Large intestine (tissue), 3 donors: ENCODE measurements around the gene PLSCR2. TPM values are rescaled to one million over a fixed set of nuclear protein-coding genes. Genes with fewer than 3 reads are reported as not detected.
"Not testable (repeated sequence)": the region's sequence is repeated elsewhere in the genome, so short reads cannot be mapped to it uniquely, and the experiment has no call there.

ENCODE experiments used
- DNase-seq, 2 donors: peaks; one replicate each; pipeline versions ENCODE4 v3.0.0 to v3.0.0-alpha.2; 2013
- H3K27ac ChIP-seq: one replicate; pipeline ENCODE4 v1.5.1; 2013; ENCODE audit warnings: low read length
- H3K27me3 ChIP-seq: 2 replicates; pipeline ENCODE4 v1.6.1; 2013; ENCODE audit warnings: low read length; ENCODE audit not compliant: control insufficient read depth, insufficient read depth
- H3K36me3 ChIP-seq: 2 replicates; pipeline ENCODE4 v1.6.1; 2013; ENCODE audit warnings: low read length; ENCODE audit not compliant: control insufficient read depth, insufficient read depth
- H3K4me1 ChIP-seq: one replicate; pipeline ENCODE4 v1.6.1; 2013; ENCODE audit warnings: low read length; ENCODE audit not compliant: control insufficient read depth, insufficient read depth
- H3K4me3 ChIP-seq: one replicate; pipeline ENCODE4 v1.5.1; 2013; ENCODE audit warnings: low read length
- H3K9me3 ChIP-seq: one replicate; pipeline ENCODE4 v1.6.1; 2013; ENCODE audit warnings: mild to moderate bottlenecking, low read depth, low read length, moderate library complexity; ENCODE audit not compliant: control insufficient read depth
- WGBS: methylation state at CpG from one replicate; pipeline ENCODE4 v1.1.5; 2013; ENCODE audit warnings: low lambda C conversion rate; ENCODE audit not compliant: insufficient coverage; 5-methylcytosine and 5-hydroxymethylcytosine counted together
- polyA plus RNA-seq: library from polyadenylated mRNA; unstranded; fragments of 120-200 nt; gene quantifications from one replicate; pipeline ENCODE4 v1.2.1, GENCODE V29; 2013

The PLSCR2 gene
- polyA plus RNA-seq, 1 donor, result 0.79 TPM

DNA sequence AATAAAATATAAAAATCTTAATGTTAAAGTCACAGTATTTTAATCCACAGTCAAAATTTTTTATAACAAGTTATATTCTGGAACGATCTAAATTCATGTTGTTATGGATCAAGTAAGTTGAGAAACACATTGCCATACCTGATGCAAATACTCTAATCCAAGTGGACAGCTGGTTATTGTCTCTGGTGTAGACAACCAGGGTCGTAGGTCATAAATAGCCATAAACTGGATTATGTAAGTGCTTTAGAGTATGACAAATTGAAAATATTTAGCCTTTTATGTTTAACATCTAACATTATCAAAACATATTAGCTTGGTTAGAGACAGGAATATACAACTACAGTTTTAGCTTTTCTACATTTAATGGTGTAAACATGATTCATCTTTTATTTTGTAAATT lies 53.0 kb downstream of the PLSCR2 start:
- Histone ChIP-seq H3K4me3 (no peak overlapping the region), H3K27me3 (no peaks in the 10 kb centered on the region), H3K9me3 (peaks cover 3% of the 10 kb centered on the region), H3K27ac (no peak overlapping the region), H3K36me3 (no peaks in the 10 kb centered on the region), H3K4me1 (no peaks in the 10 kb centered on the region)
- DNase-seq, result no peak
- 75% methylated on average over 1 of the region's 2 CpGs for WGBS

DNA sequence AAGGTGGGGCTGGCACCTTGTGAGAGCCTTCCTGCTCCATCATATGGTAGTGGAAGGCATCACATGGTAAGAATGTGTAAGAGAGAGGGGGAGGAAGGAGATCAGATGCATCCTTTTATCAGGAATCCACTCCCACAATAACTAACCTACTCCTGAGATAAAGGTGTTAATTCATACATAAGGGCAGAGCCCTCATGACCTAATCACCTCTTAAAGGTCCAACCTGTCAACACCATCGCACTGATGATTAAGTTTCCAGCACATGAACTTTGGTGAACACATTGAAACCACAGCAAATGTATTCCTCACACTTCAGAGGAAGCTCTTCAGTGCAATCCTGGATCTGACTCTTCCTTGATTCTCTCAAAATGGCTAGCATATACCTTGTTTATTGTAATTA lies 55.4 kb downstream of the PLSCR2 start:
- Histone ChIP-seq H3K4me3 (no peak overlapping the region), H3K9me3 (peaks cover 4% of the 10 kb centered on the region), H3K4me1 (no peaks in the 10 kb centered on the region), H3K36me3 (no peaks in the 10 kb centered on the region), H3K27me3 (no peaks in the 10 kb centered on the region), H3K27ac (no peak overlapping the region)
- WGBS, result 60% methylated on average over 1 of the region's 1 CpG
- no peak for DNase-seq

GRCh38 chr3:146412711-146413110 lies 56.6 kb downstream of the PLSCR2 start:
- not testable (repeated sequence) for H3K4me3 ChIP-seq, H3K4me1 ChIP-seq, H3K36me3 ChIP-seq, DNase-seq, H3K9me3 ChIP-seq, H3K27ac ChIP-seq, H3K27me3 ChIP-seq
- 100% methylated on average over 1 of the region's 5 CpGs for WGBS

DNA sequence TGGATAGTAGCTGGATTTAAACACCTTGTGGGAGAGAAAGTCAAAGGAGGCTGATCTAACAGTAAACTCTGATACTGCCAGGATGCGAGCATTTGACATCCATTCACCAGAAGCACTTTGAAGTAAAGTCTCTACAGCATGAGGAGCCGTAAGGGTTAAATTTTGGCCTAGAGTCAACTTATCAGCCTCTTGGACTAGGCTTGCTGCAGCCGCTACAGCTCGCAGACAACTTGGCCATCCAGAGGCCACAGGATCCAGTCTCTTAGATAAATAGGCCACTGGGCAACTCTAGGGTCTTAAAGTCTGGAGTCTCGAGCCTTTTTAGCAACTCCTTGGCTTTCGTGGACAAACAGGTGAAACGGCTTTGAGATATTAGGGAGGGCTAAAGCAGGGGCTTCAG lies 61.4 kb downstream of the PLSCR2 start:
- Histone ChIP-seq H3K4me1 (no peaks in the 10 kb centered on the region), H3K27me3 (no peaks in the 10 kb centered on the region), H3K27ac (no peak overlapping the region), H3K36me3 (no peaks in the 10 kb centered on the region), H3K4me3 (no peak overlapping the region), H3K9me3 (peaks cover 4% of the 10 kb centered on the region)
- DNase-seq, result no peak
- WGBS, result 100% methylated on average over 1 of the region's 7 CpGs

GRCh38 chr3:146404436-146404835 lies 64.9 kb downstream of the PLSCR2 start:
- no peaks in the 10 kb centered on the region for H3K36me3 ChIP-seq
- H3K4me1 ChIP-seq, result no peaks in the 10 kb centered on the region
- no peak for DNase-seq
- no peaks in the 10 kb centered on the region for H3K9me3 ChIP-seq
- no peak overlapping the region for H3K27ac ChIP-seq
- H3K27me3 ChIP-seq, result no peaks in the 10 kb centered on the region
- H3K4me3 ChIP-seq, result no peak overlapping the region

- Histone ChIP-seq H3K9me3 (no peaks in the 10 kb centered on the region), H3K4me1 (no peaks in the 10 kb centered on the region), H3K36me3 (no peaks in the 10 kb centered on the region), H3K27me3 (no peaks in the 10 kb centered on the region), H3K27ac (no peak overlapping the region), H3K4me3 (no peak overlapping the region)
- no peak for DNase-seq
- WGBS, result 90% methylated on average over 3 of the region's 3 CpGs
Observed at GRCh38 chr3:146403792-146404191, 65.6 kb downstream of the PLSCR2 start.

DNA sequence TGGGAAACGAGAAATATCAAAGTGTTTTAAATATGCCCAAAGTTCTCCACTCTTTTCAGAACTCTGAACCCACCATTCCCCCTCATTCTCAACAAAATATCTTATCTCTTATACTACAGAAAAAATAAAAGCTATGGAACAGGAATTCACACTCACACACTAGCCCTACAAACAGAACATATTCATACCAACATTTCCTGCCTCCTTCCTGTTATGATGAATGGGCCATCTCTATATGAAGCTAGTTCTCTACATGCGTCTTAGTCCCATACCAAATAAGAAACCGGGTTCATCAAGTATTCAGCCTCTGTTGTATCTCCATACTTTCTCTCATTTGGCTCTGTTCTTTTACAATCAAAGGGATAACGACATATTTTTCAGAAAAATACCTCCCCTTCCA lies 72.6 kb downstream of the PLSCR2 start:
- no peaks in the 10 kb centered on the region for H3K4me1 ChIP-seq
- 100% methylated on average over 2 of the region's 4 CpGs for WGBS
- H3K27me3 ChIP-seq, result no peaks in the 10 kb centered on the region
- no peak for DNase-seq
- no peak overlapping the region for H3K4me3 ChIP-seq
- H3K36me3 ChIP-seq, result no peaks in the 10 kb centered on the region
- H3K9me3 ChIP-seq, result no peaks in the 10 kb centered on the region
- H3K27ac ChIP-seq, result no peak overlapping the region

DNA sequence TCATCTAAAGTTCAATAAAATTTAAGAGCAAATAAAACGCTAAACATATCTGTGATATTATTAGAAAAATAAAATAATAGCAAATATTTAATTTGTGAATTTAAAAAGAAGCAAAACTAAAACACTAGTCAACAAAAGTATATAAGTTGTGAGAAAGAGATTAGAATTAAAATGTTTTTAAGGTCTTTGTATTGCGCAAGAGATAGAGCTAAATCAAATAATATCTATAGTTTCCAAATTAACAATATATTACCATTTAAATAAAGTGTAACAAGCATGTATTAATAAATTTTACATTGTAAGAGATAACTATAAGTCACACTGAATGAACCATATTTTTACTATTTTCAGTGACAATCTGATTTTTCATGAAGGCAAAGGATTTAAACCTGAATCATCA lies 74.2 kb downstream of the PLSCR2 start:
- DNase-seq, result no peak
- Histone ChIP-seq H3K27ac (no peak overlapping the region), H3K27me3 (no peaks in the 10 kb centered on the region), H3K9me3 (no peaks in the 10 kb centered on the region), H3K4me1 (no peaks in the 10 kb centered on the region), H3K4me3 (no peak overlapping the region), H3K36me3 (no peaks in the 10 kb centered on the region)
- 100% methylated on average over 2 of the region's 2 CpGs for WGBS

- peak in 1 of 2 donors; percentile 26 for DNase-seq
- Histone ChIP-seq H3K36me3 (no peaks in the 10 kb centered on the region), H3K27me3 (no peaks in the 10 kb centered on the region), H3K27ac (no peak overlapping the region), H3K4me1 (no peaks in the 10 kb centered on the region), H3K4me3 (no peak overlapping the region), H3K9me3 (no peaks in the 10 kb centered on the region)
Observed at GRCh38 chr3:146390957-146391356, 78.4 kb downstream of the PLSCR2 start.

DNA sequence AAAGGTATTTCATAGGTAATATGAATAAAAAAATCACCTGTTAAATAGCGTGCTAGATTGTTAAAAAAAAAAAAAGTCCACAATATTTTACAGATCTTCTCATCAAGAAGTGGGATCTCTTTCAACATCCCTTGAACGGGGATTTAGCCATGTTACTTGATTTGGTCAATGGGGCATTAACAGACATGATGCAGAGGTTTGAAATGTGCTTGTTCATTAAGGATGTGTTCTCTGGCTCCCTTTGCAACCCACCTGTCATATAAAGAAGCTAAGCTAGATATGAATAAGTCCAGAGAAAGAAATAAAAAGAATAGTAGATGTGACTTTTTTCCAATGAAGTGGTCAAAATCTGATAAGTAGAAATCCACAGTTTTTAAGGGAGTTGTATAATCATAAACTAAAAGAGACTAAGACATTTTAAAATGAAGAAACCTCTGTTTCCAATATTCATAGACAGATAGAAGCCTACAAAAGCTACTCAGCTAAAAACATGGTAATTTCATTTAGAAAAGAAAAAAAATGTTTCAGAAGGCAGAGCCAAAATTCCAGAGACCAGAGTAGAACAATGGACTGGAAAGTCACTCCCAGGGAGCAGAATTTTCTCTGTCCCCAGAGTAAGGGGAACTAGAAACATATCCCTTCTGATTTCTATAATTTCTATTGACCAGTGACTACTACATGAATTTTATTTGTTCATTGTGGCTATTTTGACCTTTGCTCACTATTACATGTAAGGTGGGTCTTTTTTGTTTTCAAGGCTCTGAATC lies 79.2 kb downstream of the PLSCR2 start:
- Histone ChIP-seq H3K27ac (no peak overlapping the region), H3K4me3 (no peak overlapping the region), H3K36me3 (no peaks in the 10 kb centered on the region), H3K4me1 (no peaks in the 10 kb centered on the region), H3K27me3 (no peaks in the 10 kb centered on the region), H3K9me3 (no peaks in the 10 kb centered on the region)
- no peak for DNase-seq
- WGBS, result 100% methylated on average over 1 of the region's 2 CpGs

GRCh38 chr3:146387566-146387965 lies 81.8 kb downstream of the PLSCR2 start:
- Histone ChIP-seq H3K4me1 (no peaks in the 10 kb centered on the region), H3K4me3 (no peak overlapping the region), H3K9me3 (no peaks in the 10 kb centered on the region), H3K27ac (no peak overlapping the region), H3K27me3 (no peaks in the 10 kb centered on the region), H3K36me3 (no peaks in the 10 kb centered on the region)
- DNase-seq, result no peak
- no CpG with 5 or more reads among the region's 2 CpGs for WGBS
